Ovary (tissue), 3 donors: ENCODE measurements around the gene RAB7A.

Source experiments
- CTCF ChIP-seq, 3 donors: fragments of 450-650 bp in 2 of 3; fragments of 200-600 bp in 1 of 3; IDR thresholded peaks; one replicate each; pipeline versions ENCODE4 v1.5.1 to v1.8.0; 2016 to 2022; ENCODE audit warnings: antibody characterized with exemption in 3 of 3, mild to moderate bottlenecking in 1 of 3
- POLR2A ChIP-seq: fragments of 450-650 bp; IDR thresholded peaks from one replicate; pipeline ENCODE4 v1.6.1; 2017; ENCODE audit warnings: antibody characterized with exemption, mild to moderate bottlenecking, moderate library complexity
- donor health status: DM: no; HTN: no; CAD: no.

GRCh38 chr3:128799653-128800052 is 73.7 kb downstream of the RAB7A start:
- no peak for TF ChIP-seq CTCF (IDR thresholded peaks at IDR 0.05)
- no peak for TF ChIP-seq POLR2A
